D721Med (cell line): ENCODE results near the gene LTB4R2.

ENCODE experiments used
- DNase-seq: peaks from one replicate; pipeline ENCODE4 v3.0.0; 2011; ENCODE audit warnings: low spot score; ENCODE audit not compliant: insufficient read length
- FAIRE-seq: peaks from 2 replicates; lab custom pipeline; 2011; peaks lifted over from hg19 to GRCh38; lab: Jason Lieb, UNC
- CTCF ChIP-seq: IDR thresholded peaks from 2 replicates; pipeline ENCODE4 v1.5.1; 2012; ENCODE audit warnings: mild to moderate bottlenecking, control low read depth; ENCODE audit not compliant: insufficient read depth; ENCODE audit errors: missing control alignments

The LTB4R2 gene

GRCh38 chr14:24284501-24285035 is 25.4 kb upstream of the LTB4R2 start:
- DNase-seq, result no peak
- no peak for TF ChIP-seq CTCF
- FAIRE-seq, result no peak

GRCh38 chr14:24285351-24285750 is 24.6 kb upstream of the LTB4R2 start:
- FAIRE-seq (no peak), DNase-seq (no peak)
- TF ChIP-seq CTCF, result no peak

GRCh38 chr14:24286996-24287395 is 22.9 kb upstream of the LTB4R2 start:
- no peak for DNase-seq
- TF ChIP-seq CTCF, result no peak
- no peak for FAIRE-seq

- DNase-seq (no peak), FAIRE-seq (no peak)
Observed at GRCh38 chr14:24289649-24290280, 20.2 kb upstream of the LTB4R2 start.

GRCh38 chr14:24290746-24291145 is 19.2 kb upstream of the LTB4R2 start:
- FAIRE-seq (no peak), DNase-seq (no peak)
- no peak for TF ChIP-seq CTCF

More at GRCh38 chr14:24289649-24290280, 20.2 kb upstream of the LTB4R2 start:
- no peak for TF ChIP-seq CTCF

GRCh38 chr14:24291446-24292117 is 18.4 kb upstream of the LTB4R2 start:
- FAIRE-seq, result no peak
- TF ChIP-seq CTCF, result no peak
- no peak for DNase-seq
